Measurements from ENCODE around the gene SUGCT.

- TF ChIP-seq, protein P1, sequence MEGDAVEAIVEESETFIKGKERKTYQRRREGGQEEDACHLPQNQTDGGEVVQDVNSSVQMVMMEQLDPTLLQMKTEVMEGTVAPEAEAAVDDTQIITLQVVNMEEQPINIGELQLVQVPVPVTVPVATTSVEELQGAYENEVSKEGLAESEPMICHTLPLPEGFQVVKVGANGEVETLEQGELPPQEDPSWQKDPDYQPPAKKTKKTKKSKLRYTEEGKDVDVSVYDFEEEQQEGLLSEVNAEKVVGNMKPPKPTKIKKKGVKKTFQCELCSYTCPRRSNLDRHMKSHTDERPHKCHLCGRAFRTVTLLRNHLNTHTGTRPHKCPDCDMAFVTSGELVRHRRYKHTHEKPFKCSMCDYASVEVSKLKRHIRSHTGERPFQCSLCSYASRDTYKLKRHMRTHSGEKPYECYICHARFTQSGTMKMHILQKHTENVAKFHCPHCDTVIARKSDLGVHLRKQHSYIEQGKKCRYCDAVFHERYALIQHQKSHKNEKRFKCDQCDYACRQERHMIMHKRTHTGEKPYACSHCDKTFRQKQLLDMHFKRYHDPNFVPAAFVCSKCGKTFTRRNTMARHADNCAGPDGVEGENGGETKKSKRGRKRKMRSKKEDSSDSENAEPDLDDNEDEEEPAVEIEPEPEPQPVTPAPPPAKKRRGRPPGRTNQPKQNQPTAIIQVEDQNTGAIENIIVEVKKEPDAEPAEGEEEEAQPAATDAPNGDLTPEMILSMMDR (IDR thresholded peaks at IDR 0.05; ENCODE audit: borderline replicate concordance, extremely low read depth, low read length, poor library complexity, severe bottlenecking): no peak
- no peak for TF ChIP-seq EZH2 (IDR thresholded peaks at IDR 0.05; ENCODE audit: borderline replicate concordance, low read depth, low read length, severe bottlenecking)
Measured at GRCh38 chr7:40120020-40120419, 14.8 kb upstream of the SUGCT start.

Measured in DND-41 (cell line).